NCI-H748 (cell line): ENCODE results near the gene TDRD5.

Experiments
- DNase-seq: peaks from one replicate; lab custom pipeline; 2025; ENCODE audit not compliant: unreplicated experiment; lab: John Stamatoyannopoulos, UW

TDRD5 gene, protein sequence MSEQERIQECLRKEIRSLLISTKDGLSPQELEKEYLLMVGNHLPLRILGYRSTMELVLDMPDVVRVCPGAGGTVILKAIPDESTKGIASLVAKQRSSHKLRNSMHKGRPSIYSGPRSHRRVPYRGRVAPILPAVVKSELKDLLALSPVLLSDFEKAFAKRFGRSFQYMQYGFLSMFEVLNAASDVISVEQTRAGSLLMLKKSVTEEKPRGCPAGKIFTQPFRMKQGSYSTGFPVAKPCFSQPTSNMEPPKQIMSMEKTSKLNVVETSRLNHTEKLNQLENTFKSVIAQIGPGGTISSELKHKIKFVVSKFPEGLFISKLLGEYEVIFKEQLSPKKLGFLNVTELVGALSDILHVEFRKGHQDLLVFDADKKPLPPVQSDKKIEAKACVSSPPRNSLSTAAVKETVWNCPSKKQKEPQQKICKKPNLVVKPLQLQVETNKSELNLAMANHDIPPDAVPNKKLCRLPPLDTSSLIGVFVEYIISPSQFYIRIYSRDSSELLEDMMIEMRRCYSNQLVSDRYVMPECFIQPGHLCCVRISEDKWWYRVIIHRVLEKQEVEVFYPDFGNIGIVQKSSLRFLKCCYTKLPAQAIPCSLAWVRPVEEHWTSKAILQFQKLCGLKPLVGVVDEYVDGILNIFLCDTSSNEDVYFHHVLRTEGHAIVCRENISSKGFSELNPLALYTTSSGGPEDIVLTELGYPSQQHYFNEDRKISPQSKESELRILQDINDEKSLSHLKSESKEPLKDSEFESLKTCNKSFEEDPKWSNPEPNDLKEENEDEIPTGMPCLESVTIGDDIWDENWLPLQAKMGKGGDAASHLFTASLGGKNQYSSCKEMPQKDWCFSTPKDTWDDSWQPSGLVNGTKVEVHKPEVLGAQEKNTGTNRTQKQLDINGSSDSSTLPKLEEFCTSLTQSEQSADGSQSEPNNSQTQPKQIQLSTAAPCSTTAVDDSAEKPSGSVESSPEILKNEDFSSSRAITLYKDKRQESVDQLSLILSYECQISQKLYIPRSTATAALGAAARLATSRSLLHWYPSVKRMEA

DNA sequence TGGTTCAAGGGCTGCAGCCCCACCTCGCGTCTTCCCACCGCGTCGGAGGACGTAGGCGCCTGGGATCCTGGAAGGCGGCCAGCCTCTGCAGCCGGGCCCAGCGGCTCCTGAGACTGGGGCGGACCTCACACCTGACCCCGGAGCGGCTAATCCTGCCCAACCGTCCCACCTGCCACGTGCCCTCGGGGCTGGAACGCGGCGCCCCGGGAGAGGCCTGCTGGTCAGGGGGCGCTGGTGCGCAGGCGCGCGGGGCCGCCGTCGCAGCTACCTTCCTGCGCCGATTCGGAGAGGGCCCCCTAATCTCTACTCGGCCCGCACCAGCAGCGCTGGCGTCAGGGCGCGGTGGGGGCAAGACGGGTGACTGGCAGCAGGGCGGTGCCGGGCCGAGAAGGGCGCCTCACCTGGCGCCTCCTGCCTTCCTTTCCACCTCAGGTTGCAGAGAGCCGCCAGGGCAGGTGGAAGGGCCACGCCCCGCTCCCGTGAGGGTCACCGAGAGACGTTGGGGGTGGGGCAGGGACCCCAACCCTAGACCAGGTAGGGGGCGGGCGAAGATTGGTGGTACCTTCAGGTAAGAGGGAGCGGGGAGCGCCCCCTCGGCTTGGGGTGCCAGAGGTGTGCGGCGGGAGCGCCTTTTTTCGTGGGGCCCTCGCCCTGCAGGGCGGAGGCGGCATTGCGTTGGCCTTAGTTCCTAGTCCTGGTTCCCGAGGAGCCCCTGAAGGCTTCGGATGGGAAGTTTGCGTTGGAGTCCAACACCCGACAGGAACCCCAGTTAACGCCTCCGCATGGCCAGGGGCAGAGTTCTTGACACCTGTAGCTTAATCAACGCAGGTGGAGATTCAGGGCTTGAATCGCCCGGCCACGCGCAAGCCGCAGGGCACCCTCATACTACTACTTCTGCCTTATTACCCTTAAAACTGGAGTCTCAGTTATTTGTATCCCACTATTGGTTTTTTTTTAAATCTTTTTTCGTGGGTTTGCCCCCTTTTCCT lies at the start of gene TDRD5:
TDRD5 (plus strand) TSS at position 241 of the 989 bp plus-strand sequence. CDS start 784 bp downstream, outside the sequence.
- peak; percentile 58 for DNase-seq

DNA sequence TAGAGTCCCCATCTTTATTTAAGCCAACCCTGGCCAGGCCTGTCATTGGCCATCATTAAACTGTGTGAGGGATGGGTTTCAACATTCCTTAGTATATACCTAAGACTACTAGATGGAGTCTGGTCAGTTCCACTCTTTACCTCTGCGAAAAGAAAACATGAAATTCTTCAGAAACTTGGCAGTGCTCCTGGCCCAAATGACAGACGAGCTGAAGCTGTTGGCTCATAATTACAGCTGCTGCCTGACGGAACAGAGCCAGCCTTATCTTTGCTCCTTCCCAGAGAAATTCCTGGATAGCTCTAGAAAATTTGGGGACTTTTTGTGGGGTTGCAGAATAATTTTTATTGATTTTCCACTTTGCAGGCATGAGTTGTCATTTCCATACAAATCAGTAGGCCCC lies 46.3 kb upstream of the TDRD5 start:
- no peak for DNase-seq

DNA sequence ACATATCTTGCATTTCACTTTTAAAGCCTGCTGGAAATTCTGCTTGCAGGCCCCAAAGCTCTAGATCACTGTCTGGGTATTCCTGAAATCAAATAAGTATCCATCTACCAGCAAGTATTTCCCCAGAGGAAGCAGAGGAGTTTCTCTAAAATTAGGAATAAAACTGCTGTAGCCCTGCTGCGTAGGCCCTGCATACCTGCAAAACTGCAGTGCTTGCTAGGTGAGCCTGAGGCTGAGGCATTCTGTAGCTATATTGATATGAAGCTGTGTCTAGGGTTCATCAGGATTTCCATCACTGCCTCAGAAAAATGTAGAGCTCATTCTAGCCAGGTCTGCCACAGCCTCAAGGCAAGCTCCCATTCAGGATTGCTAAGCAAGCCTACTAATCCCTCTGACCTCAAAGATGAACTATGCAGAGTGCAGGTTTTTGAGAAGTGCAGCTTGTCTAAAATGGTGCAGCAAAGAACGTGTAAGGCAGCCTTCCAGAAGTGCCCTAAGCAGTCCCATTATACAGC lies 44.6 kb upstream of the TDRD5 start:
- no peak for DNase-seq

DNA sequence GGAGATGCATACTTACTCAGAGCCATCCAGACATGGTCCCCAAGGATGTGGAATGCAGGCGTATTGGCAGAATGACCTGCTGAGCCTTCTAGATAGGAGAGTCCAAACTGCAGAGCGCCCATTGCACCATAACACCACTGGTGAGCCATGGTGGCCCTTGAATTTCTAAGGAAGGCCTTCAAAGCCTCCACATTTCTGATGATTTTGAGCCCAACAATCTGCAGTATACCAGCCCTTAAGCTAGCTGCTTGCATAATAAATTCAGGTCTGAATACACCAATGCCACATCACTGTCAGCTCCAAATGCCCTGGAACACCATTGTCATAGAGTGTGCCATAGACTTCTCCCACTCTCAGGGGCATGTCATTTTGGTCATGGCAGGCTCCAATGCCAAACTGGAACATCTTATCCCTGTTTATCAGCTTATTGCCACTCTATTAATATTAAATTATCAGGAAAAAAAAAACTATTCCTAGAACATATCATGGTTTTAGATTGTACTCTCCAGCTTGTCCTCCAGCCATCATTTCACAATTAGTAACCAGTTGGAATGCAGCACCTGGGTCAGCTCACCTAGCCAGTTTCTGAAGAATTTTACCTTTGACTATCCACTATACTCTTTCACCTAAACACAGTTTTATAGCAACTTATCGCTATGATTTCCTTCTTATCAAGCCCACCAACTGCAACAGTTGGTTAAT lies 42.8 kb upstream of the TDRD5 start:
- DNase-seq, result no peak

DNA sequence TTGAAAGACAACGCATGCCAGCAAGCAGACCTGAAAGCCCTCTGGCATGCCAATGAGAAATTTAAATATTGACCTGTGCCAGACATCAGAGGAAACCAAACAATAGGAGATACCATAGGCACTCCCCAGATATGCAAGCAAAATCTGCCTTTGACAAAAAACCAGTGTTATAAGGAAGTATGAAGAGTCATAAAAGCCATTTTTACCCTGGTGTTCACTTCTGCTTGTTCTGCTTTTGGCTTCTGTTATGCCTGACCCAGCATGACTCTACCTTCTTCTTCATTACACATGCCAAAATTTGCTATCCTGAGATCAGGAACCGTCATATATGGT lies 42.3 kb upstream of the TDRD5 start:
- no peak for DNase-seq

DNA sequence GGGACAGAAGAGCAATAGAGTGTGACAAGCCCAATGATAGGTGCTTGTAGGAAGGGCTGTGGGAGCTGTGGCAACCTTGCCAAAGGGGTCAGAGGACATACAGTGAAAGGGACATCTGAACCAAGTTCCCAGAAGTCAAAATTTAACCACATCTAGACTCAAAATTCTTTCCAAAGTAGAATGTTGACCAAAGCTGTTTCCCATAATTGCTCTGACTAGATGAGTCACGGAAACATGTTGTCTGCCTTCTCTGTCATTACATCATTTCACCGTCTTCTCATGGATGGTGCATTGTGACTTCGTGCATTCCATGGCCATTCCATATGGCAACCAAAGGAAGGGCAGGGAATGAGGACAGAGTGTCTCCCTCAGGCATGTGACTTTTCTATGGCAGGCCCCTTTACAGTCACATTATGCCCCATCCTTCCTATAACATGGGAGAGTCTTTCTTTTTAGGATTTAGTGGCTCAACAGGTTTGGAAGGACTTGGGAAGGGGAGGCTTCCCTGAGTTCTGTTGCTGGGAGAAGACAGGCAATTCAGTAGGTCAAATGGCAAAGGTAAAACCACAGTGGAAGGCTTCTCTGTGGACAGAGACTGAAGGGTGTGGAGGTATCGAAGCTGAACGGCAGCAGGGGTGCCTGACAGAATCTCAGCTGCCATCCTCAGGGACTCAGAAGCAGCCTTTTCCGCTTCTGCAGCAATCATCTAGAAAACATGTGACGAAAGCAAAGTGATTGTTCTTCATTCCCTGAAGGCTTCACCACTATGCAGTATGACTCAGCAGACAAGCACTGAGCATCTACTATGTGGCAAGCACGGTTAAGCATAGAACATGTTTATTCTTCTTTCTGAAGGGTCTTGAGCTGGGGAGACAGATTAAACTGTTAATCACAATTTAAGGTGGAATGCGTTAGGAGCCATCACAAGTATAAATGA lies 40.6 kb upstream of the TDRD5 start:
- no peak for DNase-seq

DNA sequence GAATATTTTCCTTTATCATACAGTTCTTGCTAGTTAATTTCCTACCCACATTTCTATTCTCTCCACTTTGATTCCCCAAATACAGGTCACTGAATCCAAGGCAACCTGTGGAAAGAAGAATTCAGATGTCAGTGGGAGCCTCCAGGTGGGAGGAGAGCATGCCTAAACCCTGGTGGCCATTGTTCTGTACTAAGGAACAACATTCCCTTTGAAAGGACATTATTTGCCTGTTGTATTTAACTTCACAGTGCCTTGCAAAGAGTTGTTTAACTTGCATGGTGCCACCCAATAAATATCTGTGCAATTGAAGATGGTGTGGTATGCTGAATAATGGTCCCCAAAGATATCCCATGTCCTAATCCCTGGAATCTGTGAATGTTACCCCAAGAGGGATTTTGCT lies 37.2 kb upstream of the TDRD5 start:
- no peak for DNase-seq

DNA sequence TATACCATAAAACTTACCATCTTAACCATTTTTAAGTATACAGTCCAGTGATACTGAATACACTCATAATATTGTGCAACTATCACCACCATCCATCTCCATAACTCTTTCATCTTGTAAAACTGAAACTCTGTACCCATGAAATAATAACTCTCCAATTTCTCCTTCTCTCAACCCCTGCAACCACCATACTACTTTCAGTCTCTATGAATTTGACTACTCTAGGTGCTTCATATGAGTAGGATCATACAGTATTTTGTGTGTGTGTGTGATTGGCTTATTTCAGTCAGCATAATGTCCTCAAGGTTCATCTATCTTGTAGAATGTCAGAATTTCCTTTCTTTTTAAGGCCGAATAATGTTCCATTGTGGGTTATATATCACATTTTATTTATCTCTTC lies 33.6 kb upstream of the TDRD5 start:
- no peak for DNase-seq

DNA sequence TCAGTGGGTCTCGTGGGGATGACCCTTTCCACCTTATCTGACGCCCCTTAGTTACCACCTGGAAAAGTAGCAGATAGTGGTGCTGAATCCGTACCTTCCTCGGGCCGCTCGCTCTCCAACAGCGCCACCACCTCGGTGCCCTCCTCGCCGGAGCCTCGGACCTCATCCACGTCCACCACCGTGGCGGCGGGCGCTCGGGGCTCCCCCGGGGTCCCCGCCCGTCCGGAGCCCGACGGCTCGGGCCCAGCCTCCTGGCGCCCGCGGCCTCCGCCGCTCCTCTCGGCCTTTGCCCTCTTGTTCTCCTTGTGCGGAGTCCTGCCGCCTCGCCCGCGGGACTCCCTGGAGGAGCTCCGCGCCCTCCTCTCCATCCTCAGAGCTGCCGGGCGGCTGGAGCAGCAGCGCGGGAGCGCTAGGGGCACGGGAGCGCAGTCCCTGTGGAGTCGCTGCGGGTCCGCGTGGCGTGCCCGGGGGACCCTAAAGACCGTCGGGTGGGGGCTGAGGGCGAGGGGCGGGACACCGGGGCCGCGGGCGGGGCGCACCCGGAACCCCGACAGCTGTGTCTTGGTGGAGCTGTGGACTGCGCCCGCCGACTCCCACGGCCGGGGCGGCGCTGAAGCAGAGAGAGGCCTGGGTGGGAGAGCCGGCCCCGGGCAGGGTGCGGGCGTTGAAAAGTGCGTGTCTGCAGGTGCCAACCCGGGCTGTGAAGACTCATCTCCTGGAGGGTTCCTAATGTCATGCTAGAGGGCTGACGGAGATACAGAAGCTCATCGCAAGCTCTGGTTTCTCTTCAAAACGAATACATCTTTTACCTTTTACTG lies 15.9 kb upstream of the TDRD5 start, which contains the start of gene NPHS2:
NPHS2 (minus strand) TSS at position 452 of the 818 bp plus-strand sequence; CDS start at position 368, 84 bp downstream.
- DNase-seq, result peak; percentile 18

DNA sequence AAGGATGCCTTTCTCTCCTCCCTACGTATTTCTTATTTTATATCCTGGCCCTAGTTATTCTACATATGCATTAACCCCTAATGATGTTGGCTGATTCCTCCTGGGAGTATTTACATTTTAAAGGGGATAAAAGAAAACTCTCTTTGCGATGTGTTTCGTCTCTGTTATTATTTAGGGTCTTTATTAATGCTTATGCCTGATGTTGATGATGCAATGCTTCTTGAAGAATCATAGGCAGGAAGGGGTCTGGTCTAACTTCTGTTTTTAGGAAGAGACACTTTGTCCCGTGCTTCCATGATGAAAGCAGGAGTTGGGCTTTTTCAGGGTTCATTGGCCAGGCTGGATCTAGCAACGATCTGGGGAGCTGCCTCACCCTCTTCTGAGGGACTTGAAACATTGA lies 15.1 kb upstream of the TDRD5 start:
- DNase-seq, result no peak

DNA sequence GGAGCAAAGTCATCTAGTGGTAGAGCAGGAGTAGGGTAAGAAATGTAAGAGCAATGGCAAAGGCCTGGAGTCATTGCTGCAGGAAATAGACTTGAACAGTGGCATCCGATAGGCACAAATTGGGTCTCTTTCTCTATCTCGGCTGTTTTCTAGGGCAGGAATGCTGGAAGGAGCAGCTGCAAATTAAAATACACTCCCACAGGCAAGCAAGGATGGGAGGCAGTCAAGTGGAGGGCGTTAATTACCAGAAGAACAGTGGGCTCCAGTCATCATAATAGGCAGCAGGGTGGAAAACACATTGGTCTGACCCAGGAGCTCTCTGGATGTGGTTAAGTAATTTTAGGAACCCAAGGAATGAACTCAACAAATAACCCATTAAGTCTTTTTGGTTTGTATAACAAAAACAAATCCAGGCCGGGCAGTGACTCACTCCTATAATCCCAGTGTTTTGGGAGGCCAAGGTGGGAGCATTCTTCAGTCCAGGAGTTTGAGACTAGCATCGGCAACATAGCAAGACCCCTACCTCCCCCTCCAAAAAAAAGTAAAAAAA lies 7.8 kb upstream of the TDRD5 start:
- DNase-seq, result no peak

DNA sequence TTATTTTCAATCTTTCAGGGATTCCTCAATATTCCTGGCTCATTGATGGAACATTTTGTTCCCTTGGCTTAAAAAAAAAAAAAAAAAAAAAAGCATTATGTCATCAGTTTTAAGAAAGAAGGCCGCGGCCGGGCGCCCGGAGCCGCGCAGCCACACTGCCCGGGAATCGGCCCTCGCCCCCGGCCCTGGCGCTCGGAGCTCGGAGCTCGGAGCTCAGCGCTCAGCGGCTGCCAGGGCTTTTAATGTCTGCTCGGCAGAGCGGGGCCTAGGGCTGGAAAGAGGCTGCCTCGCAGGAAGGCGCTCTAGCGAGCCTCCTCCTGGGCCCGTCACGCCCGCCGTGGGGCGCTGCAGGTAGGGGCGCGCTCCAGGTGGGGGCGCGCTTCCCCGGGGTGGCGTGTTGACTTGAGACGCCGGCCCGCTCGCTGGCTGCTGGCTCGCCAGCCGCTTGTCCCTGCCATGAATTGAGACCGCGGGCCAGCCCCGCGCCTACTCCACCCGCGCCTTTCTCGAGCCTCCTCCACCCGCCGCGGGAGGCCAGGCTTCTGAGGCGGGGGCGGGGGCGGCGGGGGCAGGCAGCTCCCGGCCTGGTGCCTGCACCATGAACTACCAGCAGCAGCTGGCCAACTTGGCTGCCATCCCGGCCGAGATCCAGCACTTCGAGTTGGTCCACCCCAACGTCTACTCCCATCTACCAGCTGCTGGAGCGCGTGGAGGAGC lies 5.4 kb upstream of the TDRD5 start:
- peak; percentile 79 for DNase-seq

DNA sequence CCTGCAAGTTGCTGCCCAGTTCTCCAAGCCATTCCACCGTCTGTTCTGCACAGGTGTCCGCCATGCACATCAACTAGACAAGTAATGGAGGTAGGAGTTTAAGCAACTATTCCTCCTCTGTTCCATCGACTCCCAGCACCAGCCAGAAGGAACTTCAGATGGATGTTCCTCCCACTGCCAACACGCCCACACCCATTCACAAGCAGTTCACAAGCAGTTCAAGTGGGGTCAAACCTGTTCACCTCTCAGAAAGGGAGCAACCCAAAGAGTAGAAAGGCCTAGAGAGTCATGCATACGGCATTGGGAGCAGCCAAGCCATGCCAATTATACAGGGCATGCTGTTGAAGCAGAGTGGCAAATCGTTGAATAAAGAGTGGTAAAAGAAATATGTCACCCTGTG lies 4.3 kb upstream of the TDRD5 start:
- no peak for DNase-seq

DNA sequence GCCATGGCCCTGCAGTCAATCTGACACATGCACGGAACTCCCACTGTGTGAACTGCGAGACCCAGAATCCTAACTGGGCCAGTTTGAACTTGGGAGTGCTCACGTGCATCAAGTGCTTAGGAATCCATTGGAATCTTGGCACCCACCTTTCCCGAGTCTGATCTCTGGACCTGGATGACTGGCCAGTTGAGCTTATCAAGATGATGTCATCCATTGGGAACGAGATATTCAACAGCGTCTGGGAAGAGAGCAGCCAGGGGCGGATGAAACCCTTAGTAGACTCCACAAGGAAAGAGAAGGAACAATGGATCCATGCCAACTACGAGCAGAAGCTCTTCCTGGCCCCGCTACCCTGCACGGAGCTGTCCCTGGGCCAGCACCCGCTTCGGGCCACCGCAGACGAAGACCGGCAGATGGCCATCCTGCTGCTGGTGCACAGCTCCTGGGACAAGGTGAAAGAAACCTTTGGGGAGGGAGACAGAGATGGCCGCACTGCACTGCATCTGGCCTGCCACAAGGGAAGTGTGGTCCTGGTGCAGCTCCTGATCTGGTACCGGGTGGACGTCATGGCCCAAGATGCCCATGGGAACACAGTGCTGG lies 3.1 kb upstream of the TDRD5 start:
- DNase-seq, result no peak

DNA sequence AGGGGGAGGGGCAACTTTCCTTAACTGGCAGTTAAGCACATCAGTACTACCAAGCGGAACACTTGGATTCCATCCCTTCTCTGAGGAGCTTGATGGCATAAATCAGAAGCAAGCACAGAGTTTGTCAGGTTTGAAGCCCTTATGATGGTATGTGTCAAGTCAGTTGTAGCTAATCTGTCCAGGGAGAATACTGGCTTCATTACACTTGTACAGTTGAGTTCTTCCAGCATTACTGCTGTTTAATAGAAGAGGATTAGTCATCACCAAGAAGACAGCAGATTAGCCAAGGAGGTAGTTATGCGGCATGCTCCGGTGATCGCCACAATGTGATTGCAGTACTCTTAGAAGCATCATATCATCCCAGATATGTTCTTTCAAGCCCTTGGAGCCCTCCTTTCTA lies 2.1 kb upstream of the TDRD5 start:
- no peak for DNase-seq

DNA sequence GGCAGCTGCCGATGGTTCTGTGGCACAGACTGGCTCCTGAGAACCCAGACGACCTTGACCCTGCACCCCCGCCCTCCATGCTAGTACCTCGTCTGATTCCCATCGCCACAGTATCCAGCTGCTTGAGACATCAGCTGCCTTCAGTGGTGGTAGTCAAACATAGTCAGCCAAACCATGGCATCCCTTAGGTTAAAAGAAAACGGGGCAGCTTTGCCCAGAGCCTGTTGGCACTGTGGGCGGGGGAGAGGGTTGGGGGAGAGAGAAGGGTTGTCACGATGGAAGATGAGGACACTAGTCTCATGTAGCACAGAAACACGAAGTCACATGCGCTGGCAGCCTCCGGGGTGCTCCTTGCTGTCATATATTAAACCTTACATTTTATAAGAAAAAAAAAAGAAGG lies 961 bp upstream of the TDRD5 start:
- DNase-seq, result no peak

DNA sequence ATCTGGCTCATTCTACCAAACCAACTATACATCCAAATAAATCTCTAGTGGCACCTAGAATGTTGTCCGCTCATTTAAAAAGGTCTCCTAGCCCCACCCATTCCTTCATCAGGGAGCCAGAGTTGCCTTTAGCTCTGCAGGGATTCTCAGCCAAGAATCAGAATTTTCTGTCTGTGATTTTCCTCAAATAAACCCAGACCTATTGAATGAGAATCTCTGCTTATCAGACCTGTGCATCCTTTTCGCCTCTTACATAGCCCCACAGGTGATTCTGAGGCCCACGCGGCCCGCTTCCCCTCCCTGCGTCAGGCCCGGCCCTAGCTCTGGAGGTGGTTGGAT lies 410 bp upstream of the TDRD5 start:
- no peak for DNase-seq
